IPS-20b (cell line): Measurements from ENCODE around the gene CISH.

Experiments used
- H3K27ac ChIP-seq: one replicate; pipeline ENCODE4 v1.5.1; 2013; ENCODE audit warnings: low read length
- H3K27me3 ChIP-seq: 2 replicates; pipeline ENCODE4 v1.6.1; 2013; ENCODE audit warnings: mild to moderate bottlenecking, low read length, inconsistent platforms; ENCODE audit not compliant: insufficient read depth
- H3K36me3 ChIP-seq: 2 replicates; pipeline ENCODE4 v1.6.1; 2013; ENCODE audit warnings: low read depth, mild to moderate bottlenecking, inconsistent platforms, low read length, moderate library complexity; ENCODE audit not compliant: insufficient read depth
- H3K4me1 ChIP-seq: 2 replicates; pipeline ENCODE4 v1.6.1; 2013; ENCODE audit warnings: mild to moderate bottlenecking, control low read depth, inconsistent platforms, low read length, moderate library complexity; ENCODE audit not compliant: insufficient read depth
- H3K4me3 ChIP-seq: 2 replicates; pipeline ENCODE4 v1.5.1; 2013; ENCODE audit warnings: mild to moderate bottlenecking, low read length, inconsistent platforms
- H3K9ac ChIP-seq: 2 replicates; pipeline ENCODE4 v1.6.1; 2013; ENCODE audit warnings: low read depth, mild to moderate bottlenecking, inconsistent platforms, low read length, moderate library complexity
- H3K9me3 ChIP-seq: 2 replicates; pipeline ENCODE4 v1.6.1; 2013; ENCODE audit warnings: mild to moderate bottlenecking, low read depth, low read length, inconsistent platforms; ENCODE audit not compliant: insufficient read depth

CISH gene

GRCh38 chr3:50574444-50574831, 37.1 kb downstream of the CISH start:
- no peak overlapping the region for H3K9ac ChIP-seq
- no peak overlapping the region for H3K27ac ChIP-seq

GRCh38 chr3:50573566-50574443, 37.8 kb downstream of the CISH start:
- Histone ChIP-seq H3K9ac (no peak overlapping the region), H3K36me3 (no peaks in the 10 kb centered on the region)

More at GRCh38 chr3:50574444-50574831, 37.1 kb downstream of the CISH start:
- no peaks in the 10 kb centered on the region for H3K36me3 ChIP-seq
- H3K9me3 ChIP-seq: no peaks in the 10 kb centered on the region
- no peaks in the 10 kb centered on the region for H3K4me1 ChIP-seq
- H3K4me3 ChIP-seq: no peak overlapping the region
- H3K27me3 ChIP-seq: no peaks in the 10 kb centered on the region

GRCh38 chr3:50572801-50573371, 38.7 kb downstream of the CISH start:
- H3K9me3 ChIP-seq: no peaks in the 10 kb centered on the region
- no peak overlapping the region for H3K4me3 ChIP-seq
- H3K27me3 ChIP-seq: no peaks in the 10 kb centered on the region
- H3K36me3 ChIP-seq: no peaks in the 10 kb centered on the region
- H3K4me1 ChIP-seq: no peaks in the 10 kb centered on the region
- no peak overlapping the region for H3K27ac ChIP-seq
- no peak overlapping the region for H3K9ac ChIP-seq

More at GRCh38 chr3:50573566-50574443, 37.8 kb downstream of the CISH start:
- H3K4me1 ChIP-seq: no peaks in the 10 kb centered on the region
- no peaks in the 10 kb centered on the region for H3K27me3 ChIP-seq
- H3K27ac ChIP-seq: no peak overlapping the region
- H3K4me3 ChIP-seq: no peak overlapping the region
- H3K9me3 ChIP-seq: no peaks in the 10 kb centered on the region

GRCh38 chr3:50572158-50572557, 39.4 kb downstream of the CISH start:
- Histone ChIP-seq H3K4me3 (no peak overlapping the region), H3K36me3 (no peaks in the 10 kb centered on the region), H3K27me3 (peaks cover 2% of the 10 kb centered on the region), H3K4me1 (no peaks in the 10 kb centered on the region), H3K27ac (no peak overlapping the region), H3K9ac (no peak overlapping the region), H3K9me3 (no peaks in the 10 kb centered on the region)

GRCh38 chr3:50571486-50571885, 40.1 kb downstream of the CISH start:
- Histone ChIP-seq H3K9ac (no peak overlapping the region), H3K36me3 (no peaks in the 10 kb centered on the region), H3K27ac (no peak overlapping the region), H3K27me3 (peaks cover 9% of the 10 kb centered on the region), H3K4me3 (no peak overlapping the region), H3K4me1 (no peaks in the 10 kb centered on the region), H3K9me3 (no peaks in the 10 kb centered on the region)

GRCh38 chr3:50570508-50571279, 40.9 kb downstream of the CISH start:
- Histone ChIP-seq H3K27ac (no peak overlapping the region), H3K9me3 (no peaks in the 10 kb centered on the region), H3K9ac (no peak overlapping the region), H3K36me3 (no peaks in the 10 kb centered on the region), H3K27me3 (peaks cover 14% of the 10 kb centered on the region), H3K4me1 (no peaks in the 10 kb centered on the region), H3K4me3 (peak overlapping the region; percentile 84; the same call in 1 of the 2 replicates)

- peak within 1 kb of the TSS; percentile 84 for H3K4me3 ChIP-seq
- H3K9me3 ChIP-seq: no peaks in the 10 kb centered on the region
- H3K4me1 ChIP-seq: no peaks in the 10 kb centered on the region
- H3K9ac ChIP-seq: peak within 1 kb of the TSS; percentile 82
- H3K36me3 ChIP-seq: no peaks in the 10 kb centered on the region
- peaks cover 14% of the 10 kb centered on the region for H3K27me3 ChIP-seq
- peak within 1 kb of the TSS; percentile 64 for H3K27ac ChIP-seq
These were observed 42.4 kb downstream of the CISH start, which contains the start of gene HEMK1 for GRCh38 chr3:50568947-50569749. TSS of gene HEMK1 (plus strand) at chr3:50569522. CDS start at chr3:50571105, 1,583 bp downstream.

GRCh38 chr3:50567386-50568167, 44.0 kb downstream of the CISH start, which contains the start of gene C3orf18:
TSS of gene C3orf18 (minus strand) at chr3:50567747. CDS start at chr3:50565699, 2,048 bp downstream.
- peak within 1 kb of the TSS; percentile 76; the same call in 1 of the 2 replicates for H3K9ac ChIP-seq

GRCh38 chr3:50567011-50567385, 44.6 kb downstream of the CISH start:
- no peak overlapping the region for H3K27ac ChIP-seq
- H3K9ac ChIP-seq: peak overlapping the region; percentile 76; the same call in 1 of the 2 replicates
- peaks cover 14% of the 10 kb centered on the region for H3K27me3 ChIP-seq
- no peaks in the 10 kb centered on the region for H3K9me3 ChIP-seq
- no peaks in the 10 kb centered on the region for H3K36me3 ChIP-seq
- no peaks in the 10 kb centered on the region for H3K4me1 ChIP-seq
- peak overlapping the region; percentile 73 for H3K4me3 ChIP-seq

More at GRCh38 chr3:50567386-50568167, 44.0 kb downstream of the CISH start, which contains the start of gene C3orf18:
- H3K9me3 ChIP-seq: no peaks in the 10 kb centered on the region
- no peaks in the 10 kb centered on the region for H3K4me1 ChIP-seq
- peak within 1 kb of the TSS; percentile 84 for H3K4me3 ChIP-seq
- H3K27me3 ChIP-seq: peaks cover 14% of the 10 kb centered on the region
- H3K36me3 ChIP-seq: no peaks in the 10 kb centered on the region
- no peak within 1 kb of the TSS for H3K27ac ChIP-seq

GRCh38 chr3:50564321-50564720, 47.3 kb downstream of the CISH start:
- no peak overlapping the region for H3K4me3 ChIP-seq
- H3K36me3 ChIP-seq: no peaks in the 10 kb centered on the region
- H3K4me1 ChIP-seq: no peaks in the 10 kb centered on the region
- no peak overlapping the region for H3K9ac ChIP-seq
- peaks cover 14% of the 10 kb centered on the region for H3K27me3 ChIP-seq
- no peaks in the 10 kb centered on the region for H3K9me3 ChIP-seq
- H3K27ac ChIP-seq: no peak overlapping the region
